Measurements from ENCODE around the gene HAT1.
"Not testable (repeated sequence)": the region's sequence is repeated elsewhere in the genome, so short reads cannot be mapped to it uniquely, and the experiment has no call there.

Gene HAT1

DNA sequence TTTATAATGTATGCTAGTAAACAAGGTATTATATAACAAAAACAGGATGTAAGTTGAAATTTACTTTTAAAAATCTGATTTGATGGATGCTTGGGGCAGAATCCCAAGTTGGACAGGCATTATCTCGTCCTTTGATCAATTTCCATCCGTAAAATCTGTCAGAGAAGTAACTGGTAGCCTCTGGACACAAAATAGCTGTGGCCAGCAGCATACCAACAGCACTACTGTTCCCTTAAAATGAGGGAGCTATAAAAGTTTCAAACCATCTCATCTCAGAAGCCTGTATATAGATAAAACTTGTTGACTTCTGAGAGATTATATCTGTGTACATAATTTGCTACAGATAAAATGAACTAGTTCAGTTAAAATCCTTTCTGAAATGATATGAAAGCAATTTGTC lies 62.8 kb downstream of the HAT1 start:
- DNase-seq = no peak

DNA sequence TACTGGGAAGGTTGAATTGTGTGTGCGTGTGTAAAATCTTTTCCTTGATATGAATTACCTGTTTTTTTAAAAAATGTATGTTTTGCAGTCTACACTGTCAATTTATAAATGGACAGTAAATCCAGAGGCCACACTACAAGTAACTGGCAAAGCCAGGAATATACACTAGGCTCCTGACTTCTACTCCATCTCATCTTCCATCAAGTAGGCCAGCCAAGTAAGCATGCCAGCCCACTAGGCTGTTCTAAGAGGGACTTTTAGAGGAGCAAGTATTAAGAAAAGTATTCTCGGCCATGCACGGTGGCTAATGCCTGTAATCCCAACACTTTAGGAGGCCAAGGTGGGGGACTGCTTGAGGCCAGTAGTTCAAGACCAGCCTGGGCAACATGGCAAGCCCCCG lies 64.5 kb downstream of the HAT1 start:
- DNase-seq = no peak

DNA sequence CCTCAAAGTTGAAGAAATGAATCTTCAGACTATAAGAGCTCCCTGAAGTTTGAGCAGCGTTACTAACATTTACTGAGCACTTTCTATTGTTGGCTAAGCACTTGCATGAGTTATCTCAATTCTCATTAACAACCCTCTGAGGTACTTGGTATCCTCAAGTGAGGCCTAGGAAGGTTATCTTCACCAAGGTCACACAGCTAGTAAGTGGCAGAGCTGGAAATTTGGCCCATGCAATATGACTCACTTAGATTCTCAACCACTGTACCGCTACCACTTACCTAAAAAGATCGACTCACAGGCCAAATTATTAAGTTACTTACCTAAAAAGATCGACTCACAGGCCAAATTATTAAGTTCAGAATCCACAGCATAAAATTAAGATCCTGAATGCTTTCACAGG lies 68.8 kb downstream of the HAT1 start:
- no peak for DNase-seq

- no peak for DNase-seq
Observed at GRCh38 chr2:171995586-171995985, 73.3 kb downstream of the HAT1 start.

- DNase-seq = no peak
Observed at GRCh38 chr2:171996021-171996420, 73.8 kb downstream of the HAT1 start.

DNA sequence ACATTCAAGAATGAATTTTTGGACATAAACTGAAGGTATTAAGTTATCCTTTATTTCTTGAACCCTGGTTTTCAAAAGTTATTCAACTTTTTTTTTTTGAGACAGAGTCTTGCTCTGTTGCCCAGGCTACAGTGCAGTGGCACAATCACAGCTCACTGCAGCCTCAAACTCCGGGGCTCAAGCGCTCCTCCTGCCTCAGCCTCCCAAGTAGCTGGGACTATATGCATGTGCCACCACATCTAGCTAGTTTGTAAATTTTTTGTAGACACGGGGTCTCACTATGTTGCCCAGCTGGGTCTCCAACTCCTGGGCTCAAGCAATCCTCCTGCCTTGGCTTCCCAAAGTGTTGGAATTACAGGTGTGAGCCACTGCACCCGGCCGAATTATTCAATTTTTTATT lies 74.8 kb downstream of the HAT1 start:
- not testable (repeated sequence) for DNase-seq

DNA sequence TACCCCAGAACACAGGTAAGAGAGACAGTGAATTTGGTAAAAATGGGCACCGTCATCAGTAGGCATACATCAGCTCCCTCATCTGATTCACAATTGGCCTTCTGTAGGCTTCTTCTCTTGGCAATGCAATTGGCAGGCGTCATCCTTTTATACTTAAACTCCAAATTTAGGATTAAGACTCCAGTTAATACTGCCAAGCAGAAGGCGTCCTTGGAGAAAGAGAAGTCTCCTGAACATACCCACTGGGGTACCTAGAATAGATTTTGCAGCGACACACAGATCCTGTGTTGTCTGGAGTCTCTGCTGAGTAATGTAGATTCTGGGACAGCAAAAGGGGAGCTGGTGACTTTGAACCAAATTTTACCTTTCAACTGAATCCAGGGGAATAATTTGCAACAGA lies 76.9 kb downstream of the HAT1 start:
- DNase-seq = no peak

DNA sequence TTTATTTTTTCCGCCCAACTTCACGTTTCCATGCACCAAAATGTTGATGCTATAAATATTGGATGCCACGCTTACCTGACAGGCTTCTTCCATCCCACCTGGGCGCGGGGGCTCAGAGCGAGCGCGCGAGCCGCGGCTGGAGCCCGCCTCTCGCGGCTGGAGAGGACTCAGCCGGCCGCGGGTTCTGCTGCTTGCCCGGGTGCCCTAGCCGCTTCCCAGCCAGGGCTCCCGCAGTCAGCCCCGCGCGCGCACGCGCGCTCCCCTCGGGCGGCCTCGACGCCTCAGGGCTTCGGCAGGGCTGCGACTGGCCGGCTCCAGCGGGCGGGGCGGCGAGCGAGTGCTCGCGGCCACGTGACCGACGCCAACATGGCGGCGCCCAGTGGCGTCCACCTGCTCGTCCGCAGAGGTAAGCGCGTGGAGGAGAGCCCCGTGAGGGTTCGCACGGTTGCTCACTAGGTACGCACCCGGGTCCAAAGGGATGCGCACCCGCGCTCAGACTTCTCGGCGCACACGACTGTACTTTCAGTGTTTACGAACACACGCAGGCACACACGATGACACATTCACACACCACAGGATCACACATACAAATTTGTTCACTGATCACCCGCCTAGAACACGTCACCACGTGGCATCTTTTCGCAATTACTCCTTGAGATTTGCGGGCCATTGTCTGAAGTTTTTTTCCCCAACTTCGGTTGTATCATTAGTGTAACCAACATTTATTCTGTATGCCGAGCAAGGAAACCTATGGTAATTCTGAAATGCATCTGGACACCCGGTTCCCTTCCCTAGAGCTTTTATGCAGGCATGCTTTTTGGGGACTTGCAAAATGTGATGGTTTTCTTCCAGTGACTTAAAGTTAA lies 77.6 kb downstream of the HAT1 start, which contains the start of gene METAP1D:
Gene METAP1D (plus strand): TSS at position 350 of the 866 bp plus-strand sequence. CDS start 17 bp downstream, at position 367.
- DNase-seq = peak; percentile 72 to 78

GRCh38 chr2:172000696-172001361 lies 78.6 kb downstream of the HAT1 start:
- no peak for DNase-seq

DNA sequence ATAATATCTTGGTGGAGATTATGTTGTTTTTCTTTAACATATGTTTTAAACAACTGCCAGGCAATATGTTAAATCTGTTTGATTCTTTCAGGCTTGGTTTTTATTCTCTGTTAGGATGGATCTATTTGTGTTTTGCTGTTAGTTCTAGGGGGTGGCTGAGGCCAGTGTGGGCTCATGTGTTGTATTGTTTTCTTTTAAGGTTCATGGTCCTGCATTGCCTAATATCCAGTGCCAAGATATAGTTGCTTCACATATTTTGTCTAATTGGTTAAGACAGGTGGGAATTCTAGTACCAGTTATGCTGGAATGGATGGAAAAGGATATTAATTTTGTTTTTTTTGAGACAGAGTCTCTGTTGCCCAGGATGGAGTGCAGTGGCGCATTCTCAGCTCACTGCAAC lies 85.1 kb downstream of the HAT1 start:
- DNase-seq = no peak

- DNase-seq = no peak
Observed at GRCh38 chr2:172009823-172010222, 87.6 kb downstream of the HAT1 start.

DNA sequence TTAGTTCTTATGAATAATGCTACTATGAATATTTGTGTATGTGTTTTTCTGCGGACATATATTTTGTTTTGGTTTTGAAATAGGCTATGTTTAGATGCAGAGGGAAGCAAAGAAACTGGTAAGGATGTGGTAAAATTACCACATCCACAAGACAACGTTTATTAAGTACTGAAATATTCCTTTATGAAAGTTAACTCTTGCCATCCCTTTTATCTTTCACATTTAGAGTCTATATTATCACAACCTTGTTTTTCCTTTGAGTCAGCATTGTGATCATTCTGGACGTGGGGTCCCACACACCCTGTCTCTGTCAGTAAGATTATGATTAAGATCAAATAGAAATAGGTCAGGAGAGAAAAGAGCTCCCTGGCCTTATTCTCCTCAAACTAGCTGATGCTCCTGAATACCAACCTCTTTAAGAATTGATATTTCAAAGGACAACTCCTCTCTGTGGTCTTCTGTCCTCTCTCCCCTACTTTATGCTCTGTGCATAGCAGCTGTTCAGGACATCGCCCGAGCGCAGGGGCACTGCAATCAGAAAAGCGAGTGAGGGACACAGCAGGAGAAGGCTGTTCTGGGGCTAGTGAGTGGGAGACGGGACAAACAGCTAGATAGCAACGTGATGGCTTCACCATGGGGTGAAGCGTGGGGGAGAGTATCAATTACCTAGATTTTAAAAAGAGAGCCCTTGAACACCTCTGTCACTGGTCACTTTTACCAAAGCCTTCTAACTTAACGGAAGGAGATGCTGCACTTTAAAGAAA lies 89.7 kb downstream of the HAT1 start:
- no peak for DNase-seq

DNA sequence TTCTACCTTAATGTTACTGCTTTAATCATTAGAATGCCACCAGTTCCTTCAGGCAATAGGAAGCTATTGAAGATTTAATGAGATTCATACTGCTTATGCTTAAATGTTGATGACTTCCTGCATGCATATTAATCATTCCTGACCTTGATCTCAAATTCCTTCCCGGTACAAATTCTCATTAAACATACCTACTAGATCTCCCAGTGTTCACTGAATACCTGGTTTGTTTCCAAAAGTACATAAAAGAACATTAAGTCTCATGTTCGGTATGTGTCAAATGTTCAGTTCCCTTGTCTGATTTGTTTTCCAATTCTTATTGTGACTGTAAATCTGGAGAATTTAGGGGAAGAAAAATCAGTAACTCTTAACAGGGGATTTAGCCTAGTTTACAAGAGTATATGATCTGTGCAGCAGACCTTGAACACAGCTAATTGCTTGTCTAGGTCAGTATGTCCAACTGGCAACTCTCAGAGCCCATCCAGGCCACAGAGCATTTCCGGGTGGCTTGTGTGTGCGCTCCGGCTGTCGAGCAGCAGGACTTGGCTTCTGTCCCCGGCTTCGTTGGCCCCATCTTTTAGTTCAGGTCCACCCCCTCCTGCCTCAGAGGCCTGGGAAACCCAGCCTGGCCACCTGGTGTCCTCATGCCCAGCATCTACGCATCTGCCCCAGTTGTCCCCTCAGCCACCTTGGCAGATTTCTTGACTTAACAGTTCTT lies 90.6 kb downstream of the HAT1 start:
- peak in 1 of 2 experiments; percentile 34 for DNase-seq

DNA sequence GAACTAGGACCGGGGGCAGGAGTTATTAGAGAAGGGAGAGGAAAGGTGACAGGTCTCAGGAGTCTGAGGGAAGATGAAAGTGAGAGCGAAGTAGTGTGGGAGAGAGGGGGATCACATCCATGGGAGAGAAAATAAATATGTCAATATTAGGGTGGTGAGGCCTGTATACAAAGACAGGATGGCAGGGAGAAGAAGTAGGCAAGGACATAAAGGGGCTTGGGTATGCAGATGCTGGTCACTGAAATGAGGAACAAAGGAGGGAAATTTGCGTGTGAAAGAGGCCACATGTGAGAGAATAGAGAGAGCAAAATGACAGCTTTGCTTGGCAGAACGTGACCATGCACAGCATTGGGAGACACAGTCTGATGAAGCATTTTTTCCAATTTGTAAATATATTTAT lies 91.1 kb downstream of the HAT1 start:
- DNase-seq = no peak

- no peak for DNase-seq
Observed at GRCh38 chr2:172021074-172021931, 99.0 kb downstream of the HAT1 start.

- DNase-seq = no peak
Observed at GRCh38 chr2:172021955-172022354, 99.7 kb downstream of the HAT1 start.

DNA sequence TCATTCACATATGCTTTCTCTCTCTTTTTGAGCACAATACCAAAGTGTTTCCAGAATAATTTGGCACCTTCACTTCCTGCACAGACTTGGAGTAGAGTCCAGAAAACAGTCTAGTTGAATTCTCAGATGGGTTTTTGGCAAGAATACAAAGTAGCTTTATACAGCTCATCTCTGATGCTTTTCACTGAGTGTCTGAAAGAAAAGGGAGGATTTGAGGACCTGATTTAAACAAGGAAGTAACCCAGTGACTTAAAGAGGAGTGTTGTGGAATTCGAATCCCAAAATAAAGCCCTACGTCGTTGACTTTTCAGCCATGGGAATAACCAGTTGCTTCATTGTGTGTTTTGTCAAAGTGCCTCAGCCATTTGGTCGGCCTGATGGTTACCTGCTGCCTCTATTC lies 109.3 kb downstream of the HAT1 start:
- no peak for DNase-seq
